HK-2 (cell line): Measurements from ENCODE around the gene HDAC4.

ENCODE experiments used
- DNase-seq: peaks from one replicate; pipeline ENCODE4 v3.0.0-alpha.2; 2018; ENCODE audit not compliant: unreplicated experiment

The HDAC4 gene

GRCh38 chr2:239294571-239295054, 106.2 kb downstream of the HDAC4 start:
- DNase-seq = no peak

GRCh38 chr2:239293775-239294430, 106.9 kb downstream of the HDAC4 start:
- DNase-seq = peak; percentile 55

- DNase-seq = no peak
Observed at GRCh38 chr2:239292959-239293774, 107.7 kb downstream of the HDAC4 start.

- DNase-seq = no peak
Observed at GRCh38 chr2:239292531-239292930, 108.3 kb downstream of the HDAC4 start.

- DNase-seq = no peak
Observed at GRCh38 chr2:239291475-239292350, 109.1 kb downstream of the HDAC4 start.

- no peak for DNase-seq
Observed at GRCh38 chr2:239290618-239291474, 110.0 kb downstream of the HDAC4 start.

- DNase-seq = no peak
Observed at GRCh38 chr2:239289545-239289944, 111.3 kb downstream of the HDAC4 start.

- no peak for DNase-seq
Observed at GRCh38 chr2:239288951-239289511, 111.8 kb downstream of the HDAC4 start.

GRCh38 chr2:239288237-239288636, 112.6 kb downstream of the HDAC4 start:
- no peak for DNase-seq

- DNase-seq = no peak
Observed at GRCh38 chr2:239287461-239287860, 113.4 kb downstream of the HDAC4 start.

- no peak for DNase-seq
Observed at GRCh38 chr2:239286901-239287300, 113.9 kb downstream of the HDAC4 start.

GRCh38 chr2:239285932-239286230, 114.9 kb downstream of the HDAC4 start:
- DNase-seq = no peak

GRCh38 chr2:239285071-239285931, 115.5 kb downstream of the HDAC4 start:
- DNase-seq = no peak

- DNase-seq = no peak
Observed at GRCh38 chr2:239283961-239284795, 116.6 kb downstream of the HDAC4 start.

- no peak for DNase-seq
Observed at GRCh38 chr2:239283288-239283945, 117.4 kb downstream of the HDAC4 start.

- no peak for DNase-seq
Observed at GRCh38 chr2:239282448-239283287, 118.2 kb downstream of the HDAC4 start.

- DNase-seq = peak; percentile 53
Observed at GRCh38 chr2:239280296-239281017, 120.4 kb downstream of the HDAC4 start.
